OCI-LY1 (cell line): ENCODE results near the gene CDC42BPA.

Source experiments
- H2AFZ ChIP-seq: fragments of 200-600 bp; sonication (generic), shearing (Covaris generic); 2 replicates; pipeline ENCODE4 v1.6.0; 2014; ENCODE audit warnings: antibody characterized with exemption, mild to moderate bottlenecking, low read length
- H3F3A ChIP-seq: fragments of 200-600 bp; sonication (generic), shearing (Covaris generic); 2 replicates; pipeline ENCODE4 v1.6.0; 2014; ENCODE audit warnings: mild to moderate bottlenecking, antibody characterized with exemption, low read length, moderate library complexity; ENCODE audit not compliant: insufficient read depth
- H3K27ac ChIP-seq: fragments of 200-600 bp; sonication (generic); 2 replicates; pipeline ENCODE4 v1.5.1; 2014; ENCODE audit warnings: low read length, mixed run types, mild to moderate bottlenecking, low read depth; ENCODE audit not compliant: poor library complexity, severe bottlenecking
- H3K27me3 ChIP-seq: fragments of 200-600 bp; sonication (generic); 2 replicates; pipeline ENCODE4 v1.6.0; 2014; ENCODE audit warnings: antibody characterized with exemption, mild to moderate bottlenecking, low read length, moderate library complexity; ENCODE audit not compliant: insufficient read depth
- H3K36me3 ChIP-seq: fragments of 200-600 bp; sonication (generic); 2 replicates; pipeline ENCODE4 v1.6.1; 2014; ENCODE audit warnings: mild to moderate bottlenecking, antibody characterized with exemption, low read length, moderate library complexity, mixed read lengths; ENCODE audit not compliant: insufficient read depth
- H3K4me1 ChIP-seq: fragments of 200-600 bp; sonication (generic); 2 replicates; pipeline ENCODE4 v1.5.1; 2014; ENCODE audit warnings: mild to moderate bottlenecking, low read length, moderate library complexity; ENCODE audit not compliant: insufficient read depth, severe bottlenecking
- H3K4me2 ChIP-seq: fragments of 200-600 bp; sonication (generic), shearing (Covaris generic); 2 replicates; pipeline ENCODE4 v1.6.1; 2014; ENCODE audit warnings: low read length
- H3K4me3 ChIP-seq: fragments of 200-600 bp; sonication (generic); 2 replicates; pipeline ENCODE4 v1.5.1; 2014; ENCODE audit warnings: low read length, low read depth, mild to moderate bottlenecking, mixed read lengths; ENCODE audit not compliant: poor library complexity, severe bottlenecking
- H3K79me2 ChIP-seq: fragments of 200-600 bp; shearing (Covaris generic); 2 replicates; pipeline ENCODE4 v1.6.1; 2016; ENCODE audit warnings: mixed run types, low read length, mixed read lengths; ENCODE audit not compliant: insufficient read depth
- H3K9ac ChIP-seq: fragments of 200-600 bp; sonication (generic), shearing (Covaris generic); 2 replicates; pipeline ENCODE4 v1.6.1; 2014; ENCODE audit warnings: mild to moderate bottlenecking, low read length, mixed read lengths
- H3K9me2 ChIP-seq: fragments of 200-600 bp; sonication (generic), shearing (Covaris generic); 2 replicates; pipeline ENCODE4 v1.6.1; 2014; ENCODE audit warnings: low read depth, mild to moderate bottlenecking, low read length, mixed read lengths
- H3K9me3 ChIP-seq: fragments of 200-600 bp; shearing (Covaris generic); 2 replicates; pipeline ENCODE4 v1.6.1; 2014; ENCODE audit warnings: low read length, mixed read lengths
- H4K20me1 ChIP-seq: fragments of 200-600 bp; sonication (generic), shearing (Covaris generic); 2 replicates; pipeline ENCODE4 v1.6.0; 2016; ENCODE audit warnings: mild to moderate bottlenecking, low read length; ENCODE audit not compliant: insufficient read depth
- CTCF ChIP-seq: fragments of 200-600 bp; sonication (generic), shearing (Covaris generic); IDR thresholded peaks from 2 replicates; pipeline ENCODE4 v1.5.1; 2017; ENCODE audit warnings: mild to moderate bottlenecking, antibody characterized with exemption, low read length, moderate library complexity, mixed read lengths
- EZH2 ChIP-seq: fragments of 200-600 bp; sonication (generic), shearing (Covaris generic); IDR thresholded peaks from 2 replicates; pipeline ENCODE4 v1.8.0; 2017; ENCODE audit warnings: borderline replicate concordance, mixed run types, mild to moderate bottlenecking, antibody characterized with exemption, low read length, moderate library complexity, mixed read lengths

The CDC42BPA gene

GRCh38 chr1:226979115-226979516 is 339.2 kb downstream of the CDC42BPA start:
- Histone ChIP-seq H3K4me1 (no peaks in the 10 kb centered on the region), H3K4me2 (no peak overlapping the region), H3K79me2 (no peaks in the 10 kb centered on the region), H3K27me3 (no peaks in the 10 kb centered on the region), H3K36me3 (no peaks in the 10 kb centered on the region), H3K9me2 (no peaks in the 10 kb centered on the region), H3K27ac (no peak overlapping the region), H3K9me3 (no peaks in the 10 kb centered on the region), H3K4me3 (no peak overlapping the region), H4K20me1 (no peaks in the 10 kb centered on the region), H3K9ac (no peak overlapping the region), H2AFZ (no peak overlapping the region), H3F3A (no peaks in the 10 kb centered on the region)
- TF ChIP-seq EZH2 (no peak), CTCF (no peak)

- Histone ChIP-seq H3K27me3 (no peaks in the 10 kb centered on the region), H3K9me3 (no peaks in the 10 kb centered on the region), H3K4me3 (no peak overlapping the region), H3K9ac (no peak overlapping the region), H3K36me3 (no peaks in the 10 kb centered on the region), H3K27ac (no peak overlapping the region), H3K9me2 (no peaks in the 10 kb centered on the region), H4K20me1 (no peaks in the 10 kb centered on the region), H3K4me2 (no peak overlapping the region), H3K4me1 (no peaks in the 10 kb centered on the region), H3F3A (no peaks in the 10 kb centered on the region), H2AFZ (no peak overlapping the region), H3K79me2 (no peaks in the 10 kb centered on the region)
- TF ChIP-seq EZH2, result no peak
- no peak for TF ChIP-seq CTCF
Measured at GRCh38 chr1:226978432-226979114, 339.7 kb downstream of the CDC42BPA start.

- Histone ChIP-seq H3K27ac (no peak overlapping the region), H3K79me2 (no peaks in the 10 kb centered on the region), H3K36me3 (no peaks in the 10 kb centered on the region), H4K20me1 (no peaks in the 10 kb centered on the region), H3K9me3 (no peaks in the 10 kb centered on the region), H3K4me1 (no peaks in the 10 kb centered on the region), H3K9ac (no peak overlapping the region), H3K4me2 (no peak overlapping the region), H3F3A (no peaks in the 10 kb centered on the region), H3K9me2 (no peaks in the 10 kb centered on the region), H3K27me3 (no peaks in the 10 kb centered on the region), H3K4me3 (no peak overlapping the region), H2AFZ (no peak overlapping the region)
- no peak for TF ChIP-seq CTCF
- TF ChIP-seq EZH2, result no peak
Measured at GRCh38 chr1:226977643-226978431, 340.5 kb downstream of the CDC42BPA start.
